NCI-H2107 treated with DMSO at 0.1 percent for 48 hours (cell line): ENCODE measurements around the gene SCGB3A2.
"Not testable (repeated sequence)": the region's sequence is repeated elsewhere in the genome, so short reads cannot be mapped to it uniquely, and the experiment has no call there.

ENCODE experiments used
- DNase-seq: peaks from one replicate; lab custom pipeline; 2025; ENCODE audit not compliant: unreplicated experiment; lab: John Stamatoyannopoulos, UW

The SCGB3A2 gene

GRCh38 chr5:147863454-147864158 lies 14.9 kb upstream of the SCGB3A2 start:
- no peak for DNase-seq

- no peak for DNase-seq
These were observed 9.4 kb upstream of the SCGB3A2 start for GRCh38 chr5:147869112-147869511.

GRCh38 chr5:147869892-147870291 lies 8.6 kb upstream of the SCGB3A2 start:
- not testable (repeated sequence) for DNase-seq

GRCh38 chr5:147871980-147872549 lies 6.4 kb upstream of the SCGB3A2 start:
- not testable (repeated sequence) for DNase-seq

- not testable (repeated sequence) for DNase-seq
These were observed 5.6 kb upstream of the SCGB3A2 start for GRCh38 chr5:147872744-147873435.

- DNase-seq: not testable (repeated sequence)
These were observed 4.2 kb upstream of the SCGB3A2 start for GRCh38 chr5:147874118-147874875.

GRCh38 chr5:147874910-147875367 lies 3.6 kb upstream of the SCGB3A2 start:
- no peak for DNase-seq

GRCh38 chr5:147876141-147876540 lies 2.4 kb upstream of the SCGB3A2 start:
- DNase-seq: no peak

- DNase-seq: no peak
These were observed 1.9 kb upstream of the SCGB3A2 start for GRCh38 chr5:147876626-147877025.

GRCh38 chr5:147879784-147880183 lies 1.3 kb downstream of the SCGB3A2 start:
- no peak for DNase-seq

GRCh38 chr5:147880487-147880886 lies 2.0 kb downstream of the SCGB3A2 start:
- no peak for DNase-seq

- DNase-seq: no peak
These were observed 4.2 kb downstream of the SCGB3A2 start for GRCh38 chr5:147882586-147883313.

GRCh38 chr5:147887026-147887627 lies 8.6 kb downstream of the SCGB3A2 start:
- DNase-seq: no peak

- no peak for DNase-seq
These were observed 9.4 kb downstream of the SCGB3A2 start for GRCh38 chr5:147887930-147888329.

- DNase-seq: no peak
These were observed 14.3 kb downstream of the SCGB3A2 start for GRCh38 chr5:147892696-147893296.

- no peak for DNase-seq
These were observed 15.3 kb downstream of the SCGB3A2 start for GRCh38 chr5:147893820-147894219.

GRCh38 chr5:147895864-147896263 lies 17.4 kb downstream of the SCGB3A2 start:
- no peak for DNase-seq

GRCh38 chr5:147898875-147899401 lies 20.4 kb downstream of the SCGB3A2 start:
- DNase-seq: no peak

- no peak for DNase-seq
These were observed 23.1 kb downstream of the SCGB3A2 start for GRCh38 chr5:147901599-147902039.
